HG03103 (cell line): ENCODE data around the gene AKAP6.

Source experiments
- ATAC-seq: cut with Tn5 transposase; IDR thresholded peaks from one replicate; pipeline ENCODE4 v1.9.1; 2021; ENCODE audit warnings: low read depth; ENCODE audit not compliant: unreplicated experiment

AKAP6 gene

GRCh38 chr14:32472512-32473463 lies 143.7 kb downstream of the AKAP6 start:
- ATAC-seq, result no peak

- no peak for ATAC-seq
These were observed 144.4 kb downstream of the AKAP6 start for GRCh38 chr14:32473464-32473855.

GRCh38 chr14:32474478-32475195 lies 145.5 kb downstream of the AKAP6 start:
- no peak for ATAC-seq

GRCh38 chr14:32476532-32476931 lies 147.4 kb downstream of the AKAP6 start:
- no peak for ATAC-seq

- no peak for ATAC-seq
These were observed 148.3 kb downstream of the AKAP6 start for GRCh38 chr14:32477396-32477795.

- ATAC-seq, result no peak
These were observed 149.0 kb downstream of the AKAP6 start for GRCh38 chr14:32478050-32478449.

GRCh38 chr14:32480337-32480736 lies 151.2 kb downstream of the AKAP6 start:
- no peak for ATAC-seq

- no peak for ATAC-seq
These were observed 152.6 kb downstream of the AKAP6 start for GRCh38 chr14:32481707-32482106.

GRCh38 chr14:32491416-32492016 lies 162.4 kb downstream of the AKAP6 start:
- no peak for ATAC-seq

- no peak for ATAC-seq
These were observed 163.4 kb downstream of the AKAP6 start for GRCh38 chr14:32492457-32492856.

GRCh38 chr14:32494609-32495434 lies 165.7 kb downstream of the AKAP6 start:
- no peak for ATAC-seq

GRCh38 chr14:32495435-32495734 lies 166.3 kb downstream of the AKAP6 start:
- ATAC-seq, result no peak

GRCh38 chr14:32497248-32497647 lies 168.2 kb downstream of the AKAP6 start:
- ATAC-seq, result no peak

- ATAC-seq, result no peak
These were observed 178.2 kb downstream of the AKAP6 start for GRCh38 chr14:32507029-32507984.

- ATAC-seq, result no peak
These were observed 179.2 kb downstream of the AKAP6 start for GRCh38 chr14:32508281-32508680.

- ATAC-seq, result no peak
These were observed 180.6 kb downstream of the AKAP6 start for GRCh38 chr14:32509632-32510187.

- no peak for ATAC-seq
These were observed 181.7 kb downstream of the AKAP6 start for GRCh38 chr14:32510815-32511214.

GRCh38 chr14:32512348-32512747 lies 183.2 kb downstream of the AKAP6 start:
- no peak for ATAC-seq

- ATAC-seq, result no peak
These were observed 183.7 kb downstream of the AKAP6 start for GRCh38 chr14:32512813-32513212.
